ENCODE results near the gene CHST7. TPM values are rescaled to one million over a fixed set of nuclear protein-coding genes. Genes with fewer than 3 reads are reported as not detected.

The CHST7 gene
- total RNA-seq, 1 donor from 2014 or later, result 7.5 TPM

DNA sequence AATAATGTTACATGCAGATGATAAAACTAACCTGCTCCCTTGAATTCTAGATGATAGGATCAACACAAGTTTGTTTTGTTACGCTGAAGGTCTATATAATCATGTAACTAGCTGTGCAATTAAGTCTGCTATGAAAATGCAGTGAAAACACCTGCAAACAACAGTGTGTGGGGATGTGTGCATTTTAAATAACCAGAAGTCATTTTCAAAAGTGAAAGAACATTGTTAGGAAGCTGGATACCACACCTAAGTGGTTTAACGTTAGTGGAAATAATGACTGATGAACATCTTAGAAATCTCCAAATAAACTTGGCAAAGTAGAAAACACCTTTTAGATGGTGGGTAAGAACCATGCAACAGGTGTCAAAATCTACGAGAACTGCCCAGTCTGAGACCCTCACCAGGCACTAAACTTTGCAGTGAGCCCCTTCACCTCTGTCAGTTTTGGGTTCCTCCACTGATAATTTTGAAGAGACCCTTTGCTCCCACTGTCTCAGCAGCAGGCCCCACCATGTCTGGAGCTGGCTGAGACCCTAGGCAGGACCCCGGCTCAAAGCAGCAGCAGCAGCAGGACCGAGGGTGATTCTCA lies 36.6 kb downstream of the CHST7 start:
- no peak for DNase-seq
- Mint-ChIP-seq H3K27ac (no peak overlapping the region), H3K4me3 (no peak overlapping the region), H3K36me3 (ENCODE audit: low read depth) (peaks cover 57% of the 10 kb centered on the region), H3K4me1 (no peaks in the 10 kb centered on the region), H3K9me3 (no peaks in the 10 kb centered on the region), H3K27me3 (no peaks in the 10 kb centered on the region)
- ATAC-seq (ENCODE audit: low read depth), result no peak
- intact Hi-C loops (cut with micrococcal nuclease), result no loop called here
- ChIA-PET CTCF (no interaction called here), POLR2A (interaction anchor here (0.9 kb wide), 1 partner anchor 28 kb away, joined by 3 read pairs; no protein-coding TSS in a partner anchor)
- TF ChIP-seq, protein P1, sequence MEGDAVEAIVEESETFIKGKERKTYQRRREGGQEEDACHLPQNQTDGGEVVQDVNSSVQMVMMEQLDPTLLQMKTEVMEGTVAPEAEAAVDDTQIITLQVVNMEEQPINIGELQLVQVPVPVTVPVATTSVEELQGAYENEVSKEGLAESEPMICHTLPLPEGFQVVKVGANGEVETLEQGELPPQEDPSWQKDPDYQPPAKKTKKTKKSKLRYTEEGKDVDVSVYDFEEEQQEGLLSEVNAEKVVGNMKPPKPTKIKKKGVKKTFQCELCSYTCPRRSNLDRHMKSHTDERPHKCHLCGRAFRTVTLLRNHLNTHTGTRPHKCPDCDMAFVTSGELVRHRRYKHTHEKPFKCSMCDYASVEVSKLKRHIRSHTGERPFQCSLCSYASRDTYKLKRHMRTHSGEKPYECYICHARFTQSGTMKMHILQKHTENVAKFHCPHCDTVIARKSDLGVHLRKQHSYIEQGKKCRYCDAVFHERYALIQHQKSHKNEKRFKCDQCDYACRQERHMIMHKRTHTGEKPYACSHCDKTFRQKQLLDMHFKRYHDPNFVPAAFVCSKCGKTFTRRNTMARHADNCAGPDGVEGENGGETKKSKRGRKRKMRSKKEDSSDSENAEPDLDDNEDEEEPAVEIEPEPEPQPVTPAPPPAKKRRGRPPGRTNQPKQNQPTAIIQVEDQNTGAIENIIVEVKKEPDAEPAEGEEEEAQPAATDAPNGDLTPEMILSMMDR (IDR thresholded peaks at IDR 0.05), result no peak

GRCh38 chrX:46611658-46612362 lies 38.2 kb downstream of the CHST7 start:
- ATAC-seq (ENCODE audit: low read depth), result no peak
- DNase-seq, result no peak
- ChIA-PET CTCF (no interaction called here), POLR2A (no interaction called here)
- TF ChIP-seq, protein P1 (IDR thresholded peaks at IDR 0.05), result no peak
- Mint-ChIP-seq H3K27ac (no peak overlapping the region), H3K4me1 (no peaks in the 10 kb centered on the region), H3K36me3 (ENCODE audit: low read depth) (peaks cover 51% of the 10 kb centered on the region), H3K9me3 (no peaks in the 10 kb centered on the region), H3K4me3 (no peak overlapping the region), H3K27me3 (no peaks in the 10 kb centered on the region)
- intact Hi-C loops (cut with micrococcal nuclease), result no loop called here

DNA sequence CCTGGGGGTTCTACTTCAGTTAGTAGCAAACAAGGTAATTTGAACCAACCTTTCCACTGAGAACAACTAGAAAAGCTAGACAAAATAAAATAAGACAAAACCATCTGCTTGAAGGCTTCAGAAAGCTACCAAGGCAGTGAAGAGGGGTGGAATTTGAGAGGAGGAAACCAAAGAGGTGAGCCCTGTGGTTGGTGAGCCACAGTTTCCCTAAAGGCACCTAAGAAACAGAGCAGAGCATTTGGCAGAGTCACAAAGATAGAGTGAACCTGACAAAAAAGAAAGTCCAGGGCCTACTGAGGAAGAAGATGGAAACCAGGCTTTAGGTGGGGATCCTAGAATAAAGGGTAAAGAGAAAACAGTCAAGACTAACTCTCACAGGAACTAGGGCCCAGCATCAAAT lies 44.3 kb downstream of the CHST7 start:
- no peak for ATAC-seq (ENCODE audit: low read depth)
- intact Hi-C loops (cut with micrococcal nuclease), result no loop called here

GRCh38 chrX:46618947-46619346 lies 45.4 kb downstream of the CHST7 start:
- intact Hi-C loops (cut with micrococcal nuclease), result no loop called here
- no peaks in the 10 kb centered on the region for H3K27me3 Mint-ChIP-seq
- H3K36me3 Mint-ChIP-seq (ENCODE audit: low read depth), result peaks cover 65% of the 10 kb centered on the region
- DNase-seq (no peak), ATAC-seq (ENCODE audit: low read depth) (no peak)
- H3K27ac Mint-ChIP-seq, result no peak overlapping the region
- ChIA-PET POLR2A (no interaction called here), CTCF (no interaction called here)
- H3K4me1 Mint-ChIP-seq, result peaks cover 5% of the 10 kb centered on the region
- H3K9me3 Mint-ChIP-seq, result no peaks in the 10 kb centered on the region
- H3K4me3 Mint-ChIP-seq, result no peak overlapping the region
- TF ChIP-seq, protein P1 (IDR thresholded peaks at IDR 0.05), result no peak

More for the DNA sequence above, 44.3 kb downstream of the CHST7 start:
- Mint-ChIP-seq H3K36me3 (ENCODE audit: low read depth) (peaks cover 69% of the 10 kb centered on the region), H3K27ac (peak overlapping the region; percentile 35), H3K4me1 (peaks cover 5% of the 10 kb centered on the region), H3K9me3 (no peaks in the 10 kb centered on the region), H3K4me3 (no peak overlapping the region), H3K27me3 (no peaks in the 10 kb centered on the region)
- ChIA-PET POLR2A (no interaction called here), CTCF (no interaction called here)
- no peak for DNase-seq
- TF ChIP-seq, protein P1 (IDR thresholded peaks at IDR 0.05), result no peak

- Mint-ChIP-seq H3K36me3 (ENCODE audit: low read depth) (peaks cover 58% of the 10 kb centered on the region), H3K4me3 (no peak overlapping the region), H3K27me3 (no peaks in the 10 kb centered on the region), H3K4me1 (peaks cover 5% of the 10 kb centered on the region), H3K27ac (no peak overlapping the region), H3K9me3 (no peaks in the 10 kb centered on the region)
- intact Hi-C loops (cut with micrococcal nuclease), result no loop called here
- CTCF ChIA-PET, result no interaction called here
- DNase-seq (no peak), ATAC-seq (ENCODE audit: low read depth) (no peak)
- POLR2A ChIA-PET, result interaction anchor here (0.8 kb wide), 1 partner anchor 31 kb away, joined by 4 read pairs; no protein-coding TSS in a partner anchor
- TF ChIP-seq, protein P1 (IDR thresholded peaks at IDR 0.05), result no peak
These were observed 46.9 kb downstream of the CHST7 start for GRCh38 chrX:46620505-46620904.
